Measurements from ENCODE around the gene IRAK1.

GRCh38 chrX:154029439-154029838 is 9.7 kb upstream of the IRAK1 start:
- TF ChIP-seq POLR2A (IDR thresholded peaks at IDR 0.05) (no peak), CTCF (IDR thresholded peaks at IDR 0.05) (no peak), POLR2AphosphoS5 (IDR thresholded peaks at IDR 0.05) (no peak)

All from gastroesophageal sphincter (tissue), 3 donors.